Caki2 (cell line): ENCODE results near the gene RAB10. TPM values are rescaled to one million over a fixed set of nuclear protein-coding genes. Genes with fewer than 3 reads are reported as not detected.
"Not testable (repeated sequence)": the region's sequence is repeated elsewhere in the genome, so short reads cannot be mapped to it uniquely, and the experiment has no call there.

ENCODE experiments used
- DNase-seq: peaks from one replicate; pipeline ENCODE4 v3.0.0-alpha.2; 2015; ENCODE audit warnings: low read depth
- in situ Hi-C: cut with HindIII; loops from 2 replicates; pipeline ENCODE4 v1.10.0; 2016; ENCODE audit warnings: low sequenced_read_pairs, low pct_unique_long_range_greater_than_20kb, mixed read lengths
- total RNA-seq: library from RNA; depleted of rRNA; stranded (reverse); fragments of >200 nt; shearing (Covaris generic); gene quantifications from 2 replicates; pipeline ENCODE4 v1.2.3, GENCODE V29; 2014; ENCODE audit warnings: low replicate concordance

Gene RAB10
- total RNA-seq, 1 experiment from 2014 or later, result 183 TPM

DNA sequence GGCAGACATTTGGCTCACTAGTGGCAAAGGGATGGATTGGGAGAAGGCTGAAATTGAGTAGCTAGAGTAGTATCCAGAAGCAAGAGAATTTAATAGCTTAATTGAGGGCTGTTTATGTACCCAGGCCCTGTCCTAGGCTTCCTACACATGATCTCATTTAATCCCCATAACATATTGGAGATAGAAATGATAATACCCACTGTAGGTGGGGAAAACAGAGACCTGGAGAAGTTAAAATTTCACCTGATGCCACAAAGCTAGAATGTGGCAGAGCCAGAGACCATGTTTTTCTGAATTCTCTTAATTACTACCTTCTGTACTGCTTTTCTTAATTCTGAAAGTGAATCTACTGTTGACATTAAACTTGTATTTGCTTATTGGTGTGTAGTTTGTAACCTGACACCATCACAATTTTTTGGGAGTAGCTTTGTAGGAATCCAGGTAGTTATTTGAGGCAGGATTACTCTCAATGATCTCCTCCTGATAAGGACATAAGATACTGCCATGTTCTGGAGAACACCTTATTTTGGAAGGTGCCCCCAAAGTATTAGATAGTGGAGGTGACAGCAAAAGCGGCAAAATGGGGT, 42.2 kb downstream of the RAB10 start:
- in situ Hi-C loops, result no loop called here
- no peak for DNase-seq

GRCh38 chr2:26077291-26077690, 43.4 kb downstream of the RAB10 start:
- no peak for DNase-seq
- in situ Hi-C loops, result no loop called here

- no peak for DNase-seq
- in situ Hi-C loops, result no loop called here
Observed at GRCh38 chr2:26078939-26079338, 45.1 kb downstream of the RAB10 start.

DNA sequence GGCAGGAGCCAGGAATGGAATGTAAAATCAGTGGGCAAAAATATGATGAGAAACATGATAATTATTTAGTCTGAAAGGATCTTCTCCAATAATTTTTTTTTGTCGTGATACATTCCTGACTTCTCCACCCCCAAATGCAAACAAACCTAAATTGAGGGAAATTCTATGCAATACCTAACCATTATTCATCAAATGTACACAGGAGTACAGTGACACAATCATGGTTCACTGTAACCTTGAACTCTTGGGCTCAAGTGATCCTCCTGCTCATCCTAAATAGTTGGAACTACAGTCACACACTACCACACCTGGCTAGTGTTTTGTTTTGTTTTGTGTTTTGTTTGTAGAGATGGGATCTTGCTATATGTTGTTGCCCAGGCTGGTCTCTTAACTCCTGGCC, 46.5 kb downstream of the RAB10 start:
- in situ Hi-C loops, result no loop called here
- no peak for DNase-seq

GRCh38 chr2:26080925-26081324, 47.0 kb downstream of the RAB10 start:
- in situ Hi-C loops, DNase-seq: not testable (repeated sequence)

- in situ Hi-C loops, result no loop called here
- DNase-seq, result no peak
Observed at GRCh38 chr2:26081556-26081955, 47.7 kb downstream of the RAB10 start.

DNA sequence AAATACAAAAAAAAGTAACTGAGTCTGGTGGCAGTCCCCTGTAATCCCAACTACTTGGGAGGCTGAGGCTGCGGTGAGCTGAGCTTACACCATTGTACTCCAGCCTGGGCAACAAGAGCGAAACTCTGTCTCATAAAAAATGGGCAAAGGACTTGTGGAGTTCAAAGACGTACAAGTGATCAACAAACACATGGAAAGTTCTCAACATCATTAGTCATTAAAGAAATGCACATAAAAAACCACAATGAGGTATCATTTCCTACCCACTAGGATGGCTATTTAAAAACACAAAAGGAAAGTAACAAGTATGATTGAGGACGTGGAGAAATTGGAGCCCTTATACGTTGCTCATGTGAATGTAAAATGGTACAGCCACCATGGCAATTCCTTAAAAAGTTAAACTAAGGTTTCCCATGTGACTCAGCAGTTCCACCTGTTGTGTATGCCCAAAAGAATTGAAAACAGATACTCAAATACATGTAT, 52.3 kb downstream of the RAB10 start:
- in situ Hi-C loops, result no loop called here
- no peak for DNase-seq

GRCh38 chr2:26086779-26087178, 52.9 kb downstream of the RAB10 start:
- DNase-seq, result no peak
- in situ Hi-C loops, result no loop called here

GRCh38 chr2:26088038-26088643, 54.3 kb downstream of the RAB10 start:
- DNase-seq, result no peak
- in situ Hi-C loops, result no loop called here

- in situ Hi-C loops, DNase-seq: not testable (repeated sequence)
Observed at GRCh38 chr2:26088931-26089330, 55.0 kb downstream of the RAB10 start.

GRCh38 chr2:26089337-26089736, 55.5 kb downstream of the RAB10 start:
- DNase-seq, result no peak
- in situ Hi-C loops, result no loop called here

DNA sequence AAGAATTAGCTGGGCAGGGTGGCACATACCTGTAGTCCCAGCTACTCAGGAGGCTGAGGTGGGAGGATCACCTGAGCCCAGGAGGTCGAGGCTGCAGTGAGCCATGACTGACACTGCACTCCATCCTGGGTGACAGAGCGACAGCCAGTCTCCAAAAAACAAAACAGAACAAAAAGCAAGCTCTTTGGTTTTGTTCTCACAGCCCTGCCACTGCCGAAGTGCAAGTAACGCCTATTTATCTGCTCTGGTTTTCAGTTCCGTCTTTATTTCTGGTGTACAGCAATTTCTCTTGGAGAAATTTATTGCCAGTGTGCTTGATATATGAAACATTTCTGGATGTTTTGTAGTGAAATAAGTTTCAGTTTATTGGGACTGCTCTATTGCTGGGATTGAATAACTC, 61.9 kb downstream of the RAB10 start:
- in situ Hi-C loops, result no loop called here

DNA sequence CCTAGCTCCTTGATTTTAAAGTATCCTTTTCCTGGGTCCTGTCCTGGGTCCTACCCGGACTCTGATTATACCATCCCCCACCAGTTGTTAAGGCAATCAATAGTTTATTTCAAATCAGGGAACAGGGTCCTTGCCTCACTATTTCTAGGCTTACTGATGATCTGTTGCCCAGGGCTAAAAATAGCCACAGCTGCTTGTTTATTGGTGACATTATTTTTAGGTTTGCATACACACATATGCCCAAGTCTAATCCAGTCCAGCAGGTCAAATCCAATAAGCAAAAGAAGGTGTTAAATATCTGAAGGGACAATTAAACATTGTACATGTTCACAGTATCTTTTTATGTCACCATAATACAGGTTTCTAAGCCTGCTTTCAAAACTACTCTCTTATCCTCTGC, 66.0 kb downstream of the RAB10 start:
- in situ Hi-C loops, result no loop called here
- DNase-seq, result no peak

More for the DNA sequence above, 61.9 kb downstream of the RAB10 start:
- no peak for DNase-seq

GRCh38 chr2:26100384-26100783, 66.5 kb downstream of the RAB10 start:
- DNase-seq, result no peak
- in situ Hi-C loops, result no loop called here

GRCh38 chr2:26103752-26104151, 69.9 kb downstream of the RAB10 start:
- in situ Hi-C loops, result no loop called here
- no peak for DNase-seq

- in situ Hi-C loops, DNase-seq: not testable (repeated sequence)
Observed at GRCh38 chr2:26108701-26109100, 74.8 kb downstream of the RAB10 start.

- in situ Hi-C loops, result no loop called here
- no peak for DNase-seq
Observed at GRCh38 chr2:26112201-26112600, 78.3 kb downstream of the RAB10 start.

GRCh38 chr2:26114151-26114550, 80.3 kb downstream of the RAB10 start:
- in situ Hi-C loops, result no loop called here
- DNase-seq, result no peak

DNA sequence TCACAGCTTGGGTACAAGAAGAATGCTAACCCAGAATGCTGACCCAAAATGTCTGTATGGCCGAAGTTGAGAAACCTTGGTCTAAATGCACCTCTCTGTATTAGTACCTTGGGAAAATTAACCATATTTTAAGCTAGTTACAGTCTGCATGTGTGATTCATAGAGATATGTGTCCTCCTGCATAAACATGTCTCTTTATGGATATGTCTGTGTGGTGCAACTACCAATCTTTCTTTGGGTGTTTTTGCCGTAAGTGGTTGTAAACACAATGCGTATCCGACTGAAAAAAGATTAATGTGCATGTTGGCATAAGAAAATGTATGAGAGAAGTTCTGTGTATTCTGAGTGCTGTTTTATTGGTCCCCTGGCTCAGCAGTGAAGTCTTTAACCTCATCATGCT, 84.8 kb downstream of the RAB10 start:
- DNase-seq, result no peak
- in situ Hi-C loops, result no loop called here

GRCh38 chr2:26119521-26119920, 85.6 kb downstream of the RAB10 start:
- in situ Hi-C loops, result no loop called here
- DNase-seq, result no peak
